HEK293T (cell line): ENCODE data around the gene CDKN2B-AS1.

ENCODE experiments used
- CTCF ChIA-PET: fragments of 350-600 bp; formaldehyde crosslinking; extraction: SDS; loops from one replicate; lab custom pipeline; 2021; ENCODE audit warnings: antibody characterized with exemption, inconsistent platforms; lab: Yijun Ruan, JAX
- POLR2A ChIA-PET: fragments of 350-600 bp; formaldehyde crosslinking; extraction: SDS; loops from one replicate; lab custom pipeline; 2020; ENCODE audit warnings: antibody characterized with exemption, inconsistent platforms; lab: Yijun Ruan, JAX
- DNase-seq: peaks from one replicate; pipeline ENCODE4 v3.0.0; 2012; ENCODE audit warnings: mixed read lengths; ENCODE audit errors: extremely low spot score
- ARNT ChIP-seq: fragments of 450-650 bp; IDR thresholded peaks from 2 replicates; pipeline ENCODE4 v1.6.1; 2017; ENCODE audit warnings: mild to moderate bottlenecking
- BHLHE40 ChIP-seq: fragments of 450-650 bp; IDR thresholded peaks from 2 replicates; pipeline ENCODE4 v1.6.1; 2016; ENCODE audit warnings: mild to moderate bottlenecking, moderate library complexity, borderline replicate concordance
- CTBP1 ChIP-seq: fragments of 450-650 bp; IDR thresholded peaks from 2 replicates; pipeline ENCODE4 v1.6.1; 2016; ENCODE audit warnings: borderline replicate concordance
- ELF4 ChIP-seq: fragments of 450-650 bp; IDR thresholded peaks from 2 replicates; pipeline ENCODE4 v1.6.1; 2017; ENCODE audit warnings: antibody characterized with exemption
- FOXA1 ChIP-seq: fragments of 450-650 bp; IDR thresholded peaks from 2 replicates; pipeline ENCODE4 v1.6.1; 2016; ENCODE audit warnings: mild to moderate bottlenecking
- FOXK2 ChIP-seq: fragments of 450-650 bp; IDR thresholded peaks from 2 replicates; pipeline ENCODE4 v1.6.1; 2016; ENCODE audit warnings: mild to moderate bottlenecking
- FOXM1 ChIP-seq: fragments of 450-650 bp; IDR thresholded peaks from 2 replicates; pipeline ENCODE4 v1.6.1; 2017; ENCODE audit warnings: mild to moderate bottlenecking, borderline replicate concordance
- HDGF ChIP-seq: fragments of 450-650 bp; IDR thresholded peaks from 2 replicates; pipeline ENCODE4 v1.6.1; 2017; ENCODE audit warnings: antibody characterized with exemption, borderline replicate concordance
- L3MBTL2 ChIP-seq: fragments of 450-650 bp; conservative IDR thresholded peaks from 2 replicates; pipeline ENCODE4 v1.6.1; 2016; ENCODE audit warnings: mild to moderate bottlenecking
- LEF1 ChIP-seq: fragments of 450-650 bp; IDR thresholded peaks from 2 replicates; pipeline ENCODE4 v1.6.1; 2017; ENCODE audit warnings: mild to moderate bottlenecking, borderline replicate concordance
- NFRKB ChIP-seq: fragments of 450-650 bp; IDR thresholded peaks from 2 replicates; pipeline ENCODE4 v1.6.1; 2016; ENCODE audit warnings: mild to moderate bottlenecking, moderate library complexity
- SP1 ChIP-seq: fragments of 450-650 bp; IDR thresholded peaks from 2 replicates; pipeline ENCODE4 v1.6.1; 2017
- SUZ12 ChIP-seq: fragments of 450-650 bp; IDR thresholded peaks from 2 replicates; pipeline ENCODE4 v1.6.1; 2016; ENCODE audit warnings: mild to moderate bottlenecking
- TARDBP ChIP-seq: fragments of 450-650 bp; IDR thresholded peaks from 2 replicates; pipeline ENCODE4 v1.6.1; 2016
- ZNF384 ChIP-seq: fragments of 450-650 bp; IDR thresholded peaks from 2 replicates; pipeline ENCODE4 v1.6.1; 2016
- TF ChIP-seq, protein P1 (sequence below): fragments of 450-650 bp; IDR thresholded peaks from 2 replicates; pipeline ENCODE4 v1.6.1; 2016

Gene CDKN2B-AS1

DNA sequence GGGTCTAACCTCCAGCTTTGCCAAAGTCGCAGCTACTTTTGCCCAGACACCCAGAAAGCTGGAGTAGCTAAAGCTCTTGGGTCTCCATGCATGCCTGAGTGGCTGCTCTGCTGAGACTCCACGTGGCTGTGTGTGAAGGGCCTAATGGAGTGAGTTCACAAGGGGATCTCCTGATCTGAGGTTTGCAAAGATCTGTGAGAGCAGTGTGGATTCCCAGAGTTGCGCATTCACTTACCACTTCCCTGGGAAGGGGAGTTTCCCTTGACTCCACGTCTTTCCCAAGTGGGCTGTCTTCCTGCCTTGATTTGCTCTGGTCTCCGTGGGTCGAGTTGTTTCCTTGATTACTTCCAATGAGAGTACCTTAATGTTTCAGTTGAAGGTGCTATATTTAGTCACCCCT is 32.1 kb downstream of the CDKN2B-AS1 start:
- TF ChIP-seq FOXK2 = no peak
- no peak for TF ChIP-seq ZNF384
- no peak for TF ChIP-seq FOXM1
- TF ChIP-seq L3MBTL2 = no peak
- no peak for TF ChIP-seq CTBP1
- no peak for TF ChIP-seq HDGF
- no peak for TF ChIP-seq SP1
- no peak for TF ChIP-seq TARDBP
- TF ChIP-seq ARNT = no peak
- no peak for TF ChIP-seq FOXA1
- no peak for TF ChIP-seq BHLHE40
- TF ChIP-seq SUZ12 = no peak
- no peak for TF ChIP-seq NFRKB
- TF ChIP-seq, protein P1, sequence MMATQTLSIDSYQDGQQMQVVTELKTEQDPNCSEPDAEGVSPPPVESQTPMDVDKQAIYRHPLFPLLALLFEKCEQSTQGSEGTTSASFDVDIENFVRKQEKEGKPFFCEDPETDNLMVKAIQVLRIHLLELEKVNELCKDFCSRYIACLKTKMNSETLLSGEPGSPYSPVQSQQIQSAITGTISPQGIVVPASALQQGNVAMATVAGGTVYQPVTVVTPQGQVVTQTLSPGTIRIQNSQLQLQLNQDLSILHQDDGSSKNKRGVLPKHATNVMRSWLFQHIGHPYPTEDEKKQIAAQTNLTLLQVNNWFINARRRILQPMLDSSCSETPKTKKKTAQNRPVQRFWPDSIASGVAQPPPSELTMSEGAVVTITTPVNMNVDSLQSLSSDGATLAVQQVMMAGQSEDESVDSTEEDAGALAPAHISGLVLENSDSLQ = no peak
- ChIA-PET CTCF (no interaction called here), POLR2A (no interaction called here)
- DNase-seq = no peak

DNA sequence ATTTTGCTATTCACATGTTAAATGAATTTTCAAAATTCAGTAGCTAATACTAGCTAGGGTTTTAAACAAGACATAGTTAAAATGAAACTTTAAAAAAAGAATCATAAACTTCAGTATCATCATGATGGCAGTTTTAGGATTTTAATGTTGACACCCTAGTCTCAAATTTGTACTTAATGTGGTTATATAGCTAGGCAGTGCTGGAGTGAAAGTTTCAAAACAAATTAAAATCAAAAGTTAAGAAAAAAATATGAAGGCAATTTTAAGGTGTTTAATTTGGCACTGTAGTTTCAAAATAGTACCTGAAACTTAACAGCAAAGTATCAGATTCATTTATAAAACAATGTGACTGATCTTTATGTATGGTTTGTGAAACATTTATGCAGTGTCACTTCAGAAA is 33.8 kb downstream of the CDKN2B-AS1 start:
- ChIA-PET POLR2A (no interaction called here), CTCF (no interaction called here)
- TF ChIP-seq ZNF384 = no peak
- TF ChIP-seq CTBP1 = no peak
- TF ChIP-seq, protein P1 = no peak
- no peak for TF ChIP-seq FOXM1
- TF ChIP-seq NFRKB = no peak
- no peak for TF ChIP-seq BHLHE40
- no peak for DNase-seq

DNA sequence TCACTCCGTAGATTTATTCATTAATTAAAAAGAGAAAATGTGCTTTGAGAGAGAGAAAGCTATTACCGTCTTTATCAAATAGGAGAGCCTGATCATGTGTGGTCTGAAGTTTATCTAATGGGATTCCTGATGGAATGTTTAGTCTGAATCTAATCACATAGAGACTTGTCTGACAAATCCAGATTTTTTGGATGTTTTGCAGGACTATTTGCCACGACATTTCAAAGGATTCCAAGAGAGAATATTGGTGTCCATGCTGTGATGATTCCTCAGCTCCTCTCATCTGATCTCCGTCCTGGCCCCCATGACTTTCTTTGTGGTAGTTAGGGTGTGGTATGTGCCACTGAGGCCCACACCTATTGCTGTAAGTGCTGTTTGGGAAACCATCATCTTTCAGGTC is 34.6 kb downstream of the CDKN2B-AS1 start:
- POLR2A ChIA-PET = no interaction called here
- no peak for DNase-seq
- TF ChIP-seq SUZ12 (no peak), ELF4 (no peak)
- CTCF ChIA-PET = interaction anchor here (1.2 kb wide), 1 partner anchor 20 kb away, joined by 3 read pairs; the partner anchor contains the start of gene CDKN2B

DNA sequence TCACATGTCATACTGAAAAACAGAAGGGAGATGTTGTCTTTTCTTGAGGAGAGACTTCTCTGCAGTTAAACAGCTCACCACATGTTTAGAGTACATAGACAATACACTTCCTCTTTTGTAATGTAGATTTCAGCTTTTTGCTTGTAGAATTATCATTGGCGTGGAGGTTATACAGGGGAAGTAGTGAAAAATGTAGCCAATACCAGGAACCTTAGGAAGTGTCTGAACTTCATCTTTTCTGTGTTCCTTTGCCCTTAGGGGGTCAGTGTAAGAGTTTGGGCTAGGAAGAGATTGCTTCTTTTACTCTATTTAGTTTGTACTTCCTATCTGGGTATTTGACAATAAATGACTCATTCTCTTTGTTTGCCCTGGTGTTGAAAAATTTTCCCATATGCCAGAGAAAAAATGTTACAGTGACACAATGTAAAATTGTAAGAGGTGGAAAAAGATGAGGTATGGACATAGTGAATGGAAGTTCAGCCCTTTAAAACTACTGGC is 35.6 kb downstream of the CDKN2B-AS1 start:
- ChIA-PET POLR2A (no interaction called here), CTCF (interaction anchor here (1.2 kb wide), 1 partner anchor 21 kb away, joined by 3 read pairs; the partner anchor contains the start of gene CDKN2B)
- no peak for TF ChIP-seq SP1
- TF ChIP-seq CTBP1 = no peak
- TF ChIP-seq HDGF = no peak
- DNase-seq = no peak

DNA sequence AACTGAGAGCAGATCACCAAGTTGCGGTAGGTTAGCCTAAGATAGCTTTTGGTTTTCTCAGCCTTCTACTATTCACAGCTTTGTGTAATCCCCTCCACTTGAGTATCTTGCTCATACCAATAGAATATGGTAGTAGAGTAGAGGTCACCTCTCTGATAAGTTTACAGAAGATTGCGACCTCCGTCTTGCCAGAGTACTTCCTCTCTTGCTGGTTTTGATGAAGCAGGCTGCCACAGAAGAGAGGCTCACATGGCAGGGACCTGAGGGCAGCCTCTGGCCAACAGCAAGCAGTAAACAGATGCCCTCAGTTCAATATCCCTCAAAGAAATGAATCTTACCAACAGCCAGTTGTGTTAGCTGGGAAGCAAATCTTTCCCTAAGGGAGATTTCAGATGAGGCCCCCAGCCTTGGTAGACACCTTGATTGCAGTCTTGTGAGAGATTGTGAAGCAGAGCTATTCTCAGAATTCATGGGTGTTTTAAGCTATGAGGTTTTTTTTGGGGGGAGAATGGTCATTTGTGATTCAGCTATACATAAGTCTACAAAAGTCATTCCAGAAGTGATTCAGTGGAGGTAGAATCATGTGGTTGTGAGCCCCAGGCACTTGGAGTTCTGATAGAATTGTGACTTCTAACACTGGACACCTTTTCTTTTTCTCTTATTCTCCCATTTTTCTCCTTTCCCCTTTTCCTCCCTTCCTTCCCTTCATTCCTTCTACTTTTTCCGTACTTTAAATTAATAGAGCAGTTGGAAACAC is 37.2 kb downstream of the CDKN2B-AS1 start:
- ChIA-PET CTCF (interaction anchor here (0.6 kb wide), 1 partner anchor 93 kb away, joined by 3 read pairs; no protein-coding TSS in a partner anchor), POLR2A (no interaction called here)
- no peak for DNase-seq
- no peak for TF ChIP-seq HDGF
- TF ChIP-seq NFRKB = no peak
- no peak for TF ChIP-seq BHLHE40
- no peak for TF ChIP-seq SP1

DNA sequence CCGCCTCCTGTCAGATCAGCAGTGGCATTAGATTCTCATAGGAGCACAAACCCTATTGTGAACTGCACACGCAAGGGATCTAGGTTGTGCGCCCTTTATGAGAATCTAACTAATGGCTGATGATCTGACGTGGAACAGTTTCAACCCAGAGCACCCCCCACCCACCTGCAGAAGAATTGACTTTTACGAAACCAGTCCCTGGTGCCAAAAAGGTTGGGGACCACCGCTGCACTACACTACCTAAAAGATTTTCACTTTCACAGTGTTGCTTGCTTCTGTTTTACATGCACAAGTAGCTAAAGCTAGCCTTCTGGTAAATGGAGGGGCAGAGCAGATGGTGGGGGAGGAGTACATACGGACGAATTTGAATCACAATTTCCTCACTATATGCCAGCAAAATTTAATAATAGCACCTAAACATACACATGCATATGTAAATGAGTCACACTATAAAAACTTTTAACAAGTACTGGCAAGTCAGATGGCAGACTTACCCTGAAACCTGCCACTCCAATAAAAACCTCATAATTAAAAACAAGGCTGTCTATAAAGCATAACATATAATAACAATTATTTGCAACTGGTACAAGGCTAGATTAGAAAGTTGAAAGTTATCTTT is 38.5 kb downstream of the CDKN2B-AS1 start:
- POLR2A ChIA-PET = no interaction called here
- CTCF ChIA-PET = no interaction called here
- TF ChIP-seq HDGF = no peak
- TF ChIP-seq, protein P1 = no peak
- TF ChIP-seq LEF1 = no peak
- TF ChIP-seq FOXA1 = no peak
- no peak for TF ChIP-seq TARDBP
- no peak for TF ChIP-seq CTBP1
- TF ChIP-seq SP1 = no peak
- no peak for TF ChIP-seq NFRKB
- no peak for TF ChIP-seq FOXM1
- TF ChIP-seq ARNT = no peak
- no peak for TF ChIP-seq ELF4
- TF ChIP-seq BHLHE40 = no peak
- no peak for TF ChIP-seq ZNF384
- DNase-seq = no peak

DNA sequence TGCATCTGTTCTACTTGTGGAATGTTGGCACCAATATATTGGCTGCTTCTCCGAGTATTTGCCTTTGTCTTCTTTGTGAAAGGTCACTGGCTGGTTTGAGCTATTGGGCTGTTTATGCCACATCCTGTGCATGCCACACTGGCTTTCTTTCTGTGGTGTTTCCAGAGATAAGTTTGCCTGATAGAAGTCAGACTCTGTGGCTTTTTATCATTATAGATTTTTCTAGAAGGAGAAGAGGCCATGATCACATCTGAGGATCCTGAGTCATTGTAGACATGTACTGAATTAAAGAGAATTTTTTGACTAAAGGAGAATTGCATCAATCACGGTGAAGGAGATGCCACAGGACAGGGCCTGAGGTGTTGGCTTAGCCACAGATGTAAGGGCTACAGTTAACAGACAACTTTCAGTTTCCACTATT is 41.0 kb downstream of the CDKN2B-AS1 start:
- ChIA-PET POLR2A (no interaction called here), CTCF (no interaction called here)
- DNase-seq = no peak
- no peak for TF ChIP-seq SUZ12
